Measurements from ENCODE around the gene SOX18.

SOX18 gene

GRCh38 chr20:64051561-64052325, 2.3 kb upstream of the SOX18 start:
- DNase-seq: no peak

- DNase-seq: no peak
These were observed 1.6 kb upstream of the SOX18 start for GRCh38 chr20:64051033-64051452.

- DNase-seq: peak; percentile 56
These were observed 1.0 kb upstream of the SOX18 start for GRCh38 chr20:64050261-64051032.

GRCh38 chr20:64049878-64050260, 430 bp upstream of the SOX18 start:
- DNase-seq: peak; percentile 30

GRCh38 chr20:64048402-64049044, 916 bp downstream of the SOX18 start:
- no peak for DNase-seq

- no peak for DNase-seq
These were observed 1.5 kb downstream of the SOX18 start for GRCh38 chr20:64047968-64048401.

GRCh38 chr20:64047046-64047389, 2.4 kb downstream of the SOX18 start:
- no peak for DNase-seq

GRCh38 chr20:64045346-64046011, 4.0 kb downstream of the SOX18 start:
- DNase-seq: no peak

GRCh38 chr20:64044484-64045247, 4.8 kb downstream of the SOX18 start:
- DNase-seq: no peak

GRCh38 chr20:64043768-64044167, 5.7 kb downstream of the SOX18 start:
- DNase-seq: no peak

- DNase-seq: no peak
These were observed 7.2 kb downstream of the SOX18 start for GRCh38 chr20:64042054-64042781.

GRCh38 chr20:64041781-64042053, 7.7 kb downstream of the SOX18 start:
- no peak for DNase-seq

GRCh38 chr20:64041040-64041780, 8.2 kb downstream of the SOX18 start:
- DNase-seq: peak; percentile 53

- DNase-seq: no peak
These were observed 9.0 kb downstream of the SOX18 start for GRCh38 chr20:64040231-64041039.

GRCh38 chr20:64039293-64040160, 9.9 kb downstream of the SOX18 start:
- no peak for DNase-seq

- DNase-seq: peak; percentile 53
These were observed 10.7 kb downstream of the SOX18 start for GRCh38 chr20:64038565-64039292.

- DNase-seq: no peak
These were observed 11.2 kb downstream of the SOX18 start for GRCh38 chr20:64038224-64038564.

GRCh38 chr20:64037498-64038213, 11.8 kb downstream of the SOX18 start:
- no peak for DNase-seq

Measured in GF-D8 (cell line).